Measurements from ENCODE around the gene TRAPPC2L.

The TRAPPC2L gene

GRCh38 chr16:88856828-88857727 is at the start of gene TRAPPC2L, which contains the start of gene GALNS:
Gene TRAPPC2L, plus strand, starts transcription at chr16:88857127. Its CDS starts 24 bp downstream, at chr16:88857151.
Gene GALNS, minus strand, starts transcription at chr16:88856947. Its CDS starts 70 bp downstream, at chr16:88856877.
- DNase-seq (ENCODE audit: extremely low read depth in 1 of 2, low read depth in 1 of 2): peak; percentile 95 to 97

GRCh38 chr16:88807142-88807625 is 49.7 kb upstream of the TRAPPC2L start:
- no peak for DNase-seq (ENCODE audit: extremely low read depth in 1 of 2, low read depth in 1 of 2)

- DNase-seq (ENCODE audit: extremely low read depth in 1 of 2, low read depth in 1 of 2): no peak
These were observed 49.1 kb upstream of the TRAPPC2L start for GRCh38 chr16:88807626-88808453.

DNA sequence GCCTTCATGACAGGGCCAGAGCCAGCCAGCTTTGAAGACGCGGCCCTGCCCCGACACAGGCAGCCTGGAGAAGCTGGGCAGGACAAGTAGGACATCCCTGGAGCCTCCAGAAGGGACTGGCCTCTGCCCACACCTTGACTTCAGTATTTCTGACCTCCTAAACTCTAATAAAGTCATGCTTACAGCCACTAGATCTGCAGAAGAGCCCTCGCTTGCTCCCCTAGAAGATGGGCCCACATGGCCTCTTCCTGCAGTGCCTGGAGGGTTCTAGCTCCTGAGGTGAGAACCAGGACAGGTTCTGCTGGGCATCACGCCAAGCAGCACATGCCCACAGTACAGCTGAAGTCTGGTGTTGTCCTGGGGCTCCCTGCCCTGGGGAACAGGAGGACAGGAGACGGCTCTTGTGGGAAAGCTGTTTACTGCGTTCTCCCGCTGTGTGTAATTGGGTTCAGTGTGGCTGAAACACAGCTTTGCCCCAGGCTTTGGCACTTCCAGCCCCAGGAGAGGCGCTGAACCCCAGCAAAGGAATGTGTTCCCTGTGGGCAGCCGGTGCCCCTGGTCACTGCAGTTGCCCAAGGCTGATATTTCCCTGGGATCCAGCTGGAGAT is 47.8 kb upstream of the TRAPPC2L start:
- no peak for DNase-seq (ENCODE audit: extremely low read depth in 1 of 2, low read depth in 1 of 2)

- DNase-seq (ENCODE audit: extremely low read depth in 1 of 2, low read depth in 1 of 2): no peak
These were observed 47.2 kb upstream of the TRAPPC2L start for GRCh38 chr16:88809676-88810165.

DNA sequence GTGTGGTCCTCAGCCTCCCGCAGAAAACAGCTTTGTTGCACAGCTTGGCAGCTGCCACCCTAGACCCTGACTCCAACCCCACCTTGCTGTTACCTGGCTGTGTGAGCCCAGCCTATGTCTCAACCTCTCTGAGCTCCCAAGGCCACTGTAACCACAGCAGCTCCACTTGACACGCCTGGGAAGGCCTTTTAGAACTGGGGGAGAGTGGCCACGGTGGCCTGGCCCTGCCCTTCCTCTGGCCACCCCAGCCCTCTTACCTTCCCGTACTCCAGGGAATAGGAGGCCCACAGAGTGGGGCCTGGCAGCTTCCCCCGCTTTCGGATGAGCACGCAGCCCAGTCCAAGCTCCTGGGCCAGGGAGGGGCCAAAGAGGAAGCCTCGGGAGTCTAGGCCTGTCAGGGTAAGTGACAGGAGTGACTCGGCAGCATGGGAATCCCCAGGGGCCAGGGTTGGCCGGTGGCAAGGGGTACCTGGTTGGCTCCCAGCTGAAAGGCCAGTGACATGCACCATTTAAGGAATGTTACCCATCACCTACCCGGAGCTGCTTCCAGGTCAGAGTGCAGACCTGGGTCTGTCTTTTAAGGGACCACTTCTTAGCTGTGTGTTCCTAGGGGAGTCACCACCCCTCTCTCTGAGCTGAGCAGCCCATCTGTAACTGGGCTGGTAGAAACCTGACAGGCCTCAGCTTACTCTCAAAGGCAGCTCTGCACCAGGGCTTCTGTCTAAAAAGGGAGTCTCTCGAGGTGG is 46.6 kb upstream of the TRAPPC2L start:
- no peak for DNase-seq (ENCODE audit: extremely low read depth in 1 of 2, low read depth in 1 of 2)

DNA sequence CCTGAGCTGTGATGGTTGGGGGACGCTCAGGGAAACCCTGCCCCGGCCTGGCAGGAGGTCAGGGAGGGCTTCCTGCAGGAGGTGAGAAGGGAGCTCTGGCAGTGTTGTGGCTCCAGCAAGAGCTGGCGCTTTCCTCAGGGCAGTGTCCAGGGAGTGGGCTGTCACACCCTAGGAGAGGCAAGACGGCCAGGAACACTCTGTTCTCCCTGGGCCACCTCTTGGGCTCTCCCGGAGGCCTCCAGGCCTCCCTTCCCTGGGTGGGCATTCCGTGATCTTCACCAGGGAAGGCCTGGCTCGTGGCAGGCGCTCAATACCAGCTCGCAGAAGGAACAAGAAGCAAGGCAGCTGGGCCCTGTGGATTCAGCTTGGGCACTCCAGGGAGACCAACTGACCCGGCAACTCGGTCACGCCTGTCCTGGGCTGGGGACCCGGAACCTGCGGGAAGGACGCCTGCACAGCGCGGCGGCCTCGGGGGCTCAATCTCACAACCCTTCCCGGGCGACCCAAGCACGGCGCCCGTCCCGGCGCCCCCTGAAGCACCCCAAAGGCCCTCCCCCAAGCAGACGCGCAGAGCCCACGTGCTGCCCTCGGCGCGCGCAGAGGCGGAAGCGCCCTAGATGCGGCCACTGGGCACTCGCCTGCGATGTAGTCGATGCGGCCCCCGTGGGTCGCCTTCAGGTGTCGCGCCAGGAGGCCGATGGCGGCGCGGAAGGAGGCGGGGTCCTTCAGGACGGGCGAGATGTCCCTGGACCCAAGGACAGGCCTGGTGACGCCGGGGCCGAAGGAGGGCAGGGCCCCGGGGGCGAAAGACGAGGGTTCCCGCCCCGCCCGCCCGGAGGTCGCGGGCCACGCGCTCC is 45.8 kb upstream of the TRAPPC2L start:
- peak in 1 of 2 donors; percentile 55 for DNase-seq (ENCODE audit: extremely low read depth in 1 of 2, low read depth in 1 of 2)

DNA sequence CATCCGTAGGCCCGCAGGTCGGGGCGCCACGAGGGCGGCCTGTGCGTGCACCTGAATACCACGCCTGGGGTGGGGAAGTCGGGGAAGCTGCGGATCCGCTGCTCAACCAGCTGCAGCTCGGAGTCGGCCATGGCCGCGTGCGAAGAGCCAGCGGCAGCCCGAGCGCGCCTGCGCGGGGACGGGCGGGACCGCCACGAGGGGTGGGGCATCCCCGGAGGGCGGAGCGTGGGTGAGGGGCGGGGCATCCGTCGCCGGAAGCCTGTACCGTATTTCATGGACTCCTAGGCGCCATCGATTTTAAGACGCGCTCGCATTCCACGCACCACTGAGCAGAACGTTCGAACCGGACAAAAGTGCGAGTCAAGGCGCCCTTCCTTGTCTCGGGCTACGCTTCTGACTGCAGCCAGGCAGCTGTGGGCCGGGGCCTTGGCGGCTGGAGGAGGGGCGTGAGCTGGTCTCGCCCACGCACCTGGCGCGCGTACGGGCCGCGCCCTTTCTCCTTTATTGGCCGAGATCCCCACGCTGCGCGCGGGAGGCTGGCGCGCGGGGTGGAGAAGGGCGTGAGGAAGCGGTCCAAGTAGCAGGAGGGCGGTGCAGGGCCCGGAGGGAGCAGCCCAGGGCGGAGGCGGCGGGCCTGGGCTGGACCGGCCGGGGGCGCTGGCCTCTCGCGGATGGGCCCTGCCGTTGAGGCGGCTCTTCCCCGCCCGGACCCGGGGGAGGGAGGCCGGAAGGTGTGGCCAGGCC is 45.0 kb upstream of the TRAPPC2L start, which contains the start of gene APRT:
Gene APRT, minus strand, starts transcription at position 160 of the 744 bp plus-strand sequence. Its CDS starts 29 bp downstream, at position 131.
- DNase-seq (ENCODE audit: extremely low read depth in 1 of 2, low read depth in 1 of 2): peak; percentile 90 to 91

GRCh38 chr16:88812513-88813268 is 44.2 kb upstream of the TRAPPC2L start:
- no peak for DNase-seq (ENCODE audit: extremely low read depth in 1 of 2, low read depth in 1 of 2)

- no peak for DNase-seq (ENCODE audit: extremely low read depth in 1 of 2, low read depth in 1 of 2)
These were observed 43.4 kb upstream of the TRAPPC2L start for GRCh38 chr16:88813269-88814143.

DNA sequence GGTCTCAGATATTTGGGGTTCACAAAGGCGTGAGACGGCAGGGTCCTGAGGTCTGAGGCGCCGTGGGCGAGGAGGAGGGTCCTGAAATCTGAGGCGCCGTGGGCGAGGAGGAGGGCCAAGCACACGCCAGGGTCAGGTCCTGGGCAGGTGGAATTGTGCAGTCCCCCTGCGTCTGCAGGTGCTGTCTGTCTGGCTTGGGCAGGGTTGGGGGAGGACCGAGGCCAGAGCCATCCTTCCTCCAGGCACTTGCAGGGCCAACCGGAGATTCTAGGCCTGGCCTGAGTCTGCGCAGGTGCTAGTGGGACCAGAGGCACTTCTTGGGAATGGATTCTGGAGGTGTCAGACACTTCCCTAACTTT is 42.8 kb upstream of the TRAPPC2L start:
- DNase-seq (ENCODE audit: extremely low read depth in 1 of 2, low read depth in 1 of 2): no peak

GRCh38 chr16:88815227-88815626 is 41.7 kb upstream of the TRAPPC2L start:
- no peak for DNase-seq (ENCODE audit: extremely low read depth in 1 of 2, low read depth in 1 of 2)

DNA sequence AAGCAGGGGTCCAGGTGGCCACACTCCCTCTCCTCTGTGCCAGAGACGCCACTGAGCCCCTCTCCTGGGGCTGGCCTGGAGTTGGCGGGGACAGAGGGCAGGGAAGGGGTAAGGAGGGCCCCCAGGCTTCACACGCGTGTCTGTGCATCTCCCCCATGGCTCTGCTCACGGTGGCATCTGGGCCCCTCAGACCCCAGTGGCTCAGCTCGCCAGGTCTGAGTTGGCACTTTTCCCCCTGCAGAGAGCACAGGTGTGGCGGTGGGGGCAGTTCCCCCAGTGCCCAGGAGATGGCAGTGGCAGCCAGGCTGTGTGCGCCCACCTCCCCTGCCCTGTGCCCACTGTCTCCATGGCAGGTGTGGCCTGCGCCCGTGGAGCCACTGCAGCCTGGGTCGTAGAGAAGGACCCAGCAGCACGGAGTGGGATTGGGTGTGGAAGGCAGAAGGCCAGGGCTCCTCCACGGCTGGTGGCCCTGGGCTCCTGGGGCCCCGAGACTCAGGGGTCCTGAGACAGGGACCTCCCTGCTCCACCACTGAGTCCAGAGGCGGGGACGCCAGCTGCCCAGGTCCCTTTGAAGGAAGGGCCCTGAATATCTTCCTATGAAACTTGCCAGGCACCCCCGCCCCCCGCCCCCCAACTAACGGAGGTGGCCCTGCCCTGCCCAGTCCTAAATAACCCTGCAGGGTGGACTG is 40.9 kb upstream of the TRAPPC2L start:
- DNase-seq (ENCODE audit: extremely low read depth in 1 of 2, low read depth in 1 of 2): no peak

- no peak for DNase-seq (ENCODE audit: extremely low read depth in 1 of 2, low read depth in 1 of 2)
These were observed 40.0 kb upstream of the TRAPPC2L start for GRCh38 chr16:88816736-88817535.

DNA sequence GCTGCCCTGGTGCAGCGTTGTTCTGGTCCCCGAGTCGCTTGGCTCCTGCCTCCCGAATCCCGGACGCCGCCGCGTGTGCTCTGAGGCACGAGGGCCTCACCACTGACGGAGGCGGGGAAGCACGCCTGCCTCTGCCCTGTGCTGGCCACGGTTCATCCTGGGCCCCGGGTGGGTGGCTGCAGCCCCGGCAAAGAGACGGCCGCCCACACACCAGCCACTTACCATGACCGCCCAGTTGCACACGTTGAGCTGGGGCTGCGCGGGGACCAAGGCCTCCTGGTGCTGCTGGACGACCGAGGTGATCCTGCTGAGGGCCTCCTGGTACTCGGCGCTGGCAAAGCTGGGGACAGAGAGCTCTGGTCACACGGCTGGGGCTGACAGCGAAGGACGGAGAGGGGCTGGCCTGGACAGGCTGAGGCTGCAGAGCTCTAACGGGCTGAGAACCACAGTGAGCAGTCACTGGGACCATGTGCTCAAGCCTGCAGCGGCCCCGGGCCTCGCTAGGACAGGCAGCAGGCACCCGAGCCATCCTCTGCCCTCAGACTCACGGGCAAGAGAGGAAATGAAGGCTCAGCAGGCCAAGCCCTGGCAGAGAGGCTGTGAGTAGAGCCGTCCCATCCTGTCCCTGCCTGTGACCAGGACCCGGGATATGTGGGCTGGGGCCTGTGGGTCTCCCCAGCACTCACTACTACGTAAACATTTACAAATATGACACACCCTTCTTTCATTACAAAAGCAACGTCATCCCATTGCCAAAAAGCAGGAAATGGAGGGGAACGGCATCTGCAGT is 38.9 kb upstream of the TRAPPC2L start:
- DNase-seq (ENCODE audit: extremely low read depth in 1 of 2, low read depth in 1 of 2): no peak

Measured in stimulated activated CD8-positive, alpha-beta memory T cell treated with anti-CD3 and anti-CD28 coated beads, Interleukin-7, amount 100 ng/mL, for 48 hours (primary cell).